Panc1 (cell line): Measurements from ENCODE around the gene WARS2.

Experiments
- POLR2AphosphoS5 ChIP-seq: IDR thresholded peaks from 2 replicates; pipeline ENCODE4 v1.6.1; 2012; ENCODE audit warnings: mild to moderate bottlenecking, low read depth, low read length, moderate library complexity
- SIN3A ChIP-seq: IDR thresholded peaks from 2 replicates; pipeline ENCODE4 v1.6.1; 2012; ENCODE audit warnings: low read depth, mild to moderate bottlenecking, low read length, moderate library complexity, borderline replicate concordance; ENCODE audit not compliant: insufficient read depth
- TCF7L2 ChIP-seq: IDR thresholded peaks from 2 replicates; pipeline ENCODE4 v1.6.1; 2011; ENCODE audit warnings: mild to moderate bottlenecking, low read depth, low read length, inconsistent platforms
- TF ChIP-seq, protein P1 (sequence below): fragments of 450-650 bp; IDR thresholded peaks from 2 replicates; pipeline ENCODE4 v1.5.1; 2017; ENCODE audit warnings: mild to moderate bottlenecking
- TF ChIP-seq, protein P2 (sequence below), 2 experiments: IDR thresholded peaks; 2 replicates each; pipeline ENCODE4 v1.6.1; 2011 to 2012; ENCODE audit warnings: low read depth in 2 of 2, control low read depth in 1 of 2, low read length in 1 of 2, mild to moderate bottlenecking in 1 of 2, moderate library complexity in 1 of 2; ENCODE audit not compliant: insufficient read depth in 1 of 2

DNA sequence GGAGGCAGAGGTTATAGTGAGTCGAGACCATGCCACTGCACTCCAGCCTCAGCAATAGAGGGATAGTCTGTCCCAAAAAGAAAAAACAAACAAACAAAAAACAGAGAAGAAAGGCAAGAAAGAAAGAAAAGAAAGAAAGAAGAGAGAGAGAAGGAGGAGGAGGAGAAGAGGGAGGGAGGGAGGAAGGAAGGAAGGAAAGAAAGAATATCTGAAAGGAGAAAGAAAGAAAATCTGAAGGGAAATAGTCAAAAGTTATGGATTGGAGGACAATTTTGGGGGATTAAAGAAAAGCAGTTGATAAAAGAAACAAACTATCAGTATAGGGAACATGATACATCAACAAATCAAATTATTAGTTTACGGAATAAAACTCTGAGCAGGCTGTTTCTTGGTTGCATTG is 84.9 kb downstream of the WARS2 start:
- TF ChIP-seq, protein P1, sequence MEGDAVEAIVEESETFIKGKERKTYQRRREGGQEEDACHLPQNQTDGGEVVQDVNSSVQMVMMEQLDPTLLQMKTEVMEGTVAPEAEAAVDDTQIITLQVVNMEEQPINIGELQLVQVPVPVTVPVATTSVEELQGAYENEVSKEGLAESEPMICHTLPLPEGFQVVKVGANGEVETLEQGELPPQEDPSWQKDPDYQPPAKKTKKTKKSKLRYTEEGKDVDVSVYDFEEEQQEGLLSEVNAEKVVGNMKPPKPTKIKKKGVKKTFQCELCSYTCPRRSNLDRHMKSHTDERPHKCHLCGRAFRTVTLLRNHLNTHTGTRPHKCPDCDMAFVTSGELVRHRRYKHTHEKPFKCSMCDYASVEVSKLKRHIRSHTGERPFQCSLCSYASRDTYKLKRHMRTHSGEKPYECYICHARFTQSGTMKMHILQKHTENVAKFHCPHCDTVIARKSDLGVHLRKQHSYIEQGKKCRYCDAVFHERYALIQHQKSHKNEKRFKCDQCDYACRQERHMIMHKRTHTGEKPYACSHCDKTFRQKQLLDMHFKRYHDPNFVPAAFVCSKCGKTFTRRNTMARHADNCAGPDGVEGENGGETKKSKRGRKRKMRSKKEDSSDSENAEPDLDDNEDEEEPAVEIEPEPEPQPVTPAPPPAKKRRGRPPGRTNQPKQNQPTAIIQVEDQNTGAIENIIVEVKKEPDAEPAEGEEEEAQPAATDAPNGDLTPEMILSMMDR: no peak
- TF ChIP-seq, protein P2, sequence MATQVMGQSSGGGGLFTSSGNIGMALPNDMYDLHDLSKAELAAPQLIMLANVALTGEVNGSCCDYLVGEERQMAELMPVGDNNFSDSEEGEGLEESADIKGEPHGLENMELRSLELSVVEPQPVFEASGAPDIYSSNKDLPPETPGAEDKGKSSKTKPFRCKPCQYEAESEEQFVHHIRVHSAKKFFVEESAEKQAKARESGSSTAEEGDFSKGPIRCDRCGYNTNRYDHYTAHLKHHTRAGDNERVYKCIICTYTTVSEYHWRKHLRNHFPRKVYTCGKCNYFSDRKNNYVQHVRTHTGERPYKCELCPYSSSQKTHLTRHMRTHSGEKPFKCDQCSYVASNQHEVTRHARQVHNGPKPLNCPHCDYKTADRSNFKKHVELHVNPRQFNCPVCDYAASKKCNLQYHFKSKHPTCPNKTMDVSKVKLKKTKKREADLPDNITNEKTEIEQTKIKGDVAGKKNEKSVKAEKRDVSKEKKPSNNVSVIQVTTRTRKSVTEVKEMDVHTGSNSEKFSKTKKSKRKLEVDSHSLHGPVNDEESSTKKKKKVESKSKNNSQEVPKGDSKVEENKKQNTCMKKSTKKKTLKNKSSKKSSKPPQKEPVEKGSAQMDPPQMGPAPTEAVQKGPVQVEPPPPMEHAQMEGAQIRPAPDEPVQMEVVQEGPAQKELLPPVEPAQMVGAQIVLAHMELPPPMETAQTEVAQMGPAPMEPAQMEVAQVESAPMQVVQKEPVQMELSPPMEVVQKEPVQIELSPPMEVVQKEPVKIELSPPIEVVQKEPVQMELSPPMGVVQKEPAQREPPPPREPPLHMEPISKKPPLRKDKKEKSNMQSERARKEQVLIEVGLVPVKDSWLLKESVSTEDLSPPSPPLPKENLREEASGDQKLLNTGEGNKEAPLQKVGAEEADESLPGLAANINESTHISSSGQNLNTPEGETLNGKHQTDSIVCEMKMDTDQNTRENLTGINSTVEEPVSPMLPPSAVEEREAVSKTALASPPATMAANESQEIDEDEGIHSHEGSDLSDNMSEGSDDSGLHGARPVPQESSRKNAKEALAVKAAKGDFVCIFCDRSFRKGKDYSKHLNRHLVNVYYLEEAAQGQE (IDR thresholded peaks at IDR 0.05; ENCODE audit: insufficient read depth in 1 of 2, low read depth in 2 of 2, low read length in 1 of 2): no peak
- no peak for TF ChIP-seq POLR2AphosphoS5
- no peak for TF ChIP-seq SIN3A
- no peak for TF ChIP-seq TCF7L2
